ENCODE data around the gene MLPH. TPM values are rescaled to one million over a fixed set of nuclear protein-coding genes. Genes with fewer than 3 reads are reported as not detected.

MLPH gene
- total RNA-seq, 2 experiments from 2014 or later, result not detected

DNA sequence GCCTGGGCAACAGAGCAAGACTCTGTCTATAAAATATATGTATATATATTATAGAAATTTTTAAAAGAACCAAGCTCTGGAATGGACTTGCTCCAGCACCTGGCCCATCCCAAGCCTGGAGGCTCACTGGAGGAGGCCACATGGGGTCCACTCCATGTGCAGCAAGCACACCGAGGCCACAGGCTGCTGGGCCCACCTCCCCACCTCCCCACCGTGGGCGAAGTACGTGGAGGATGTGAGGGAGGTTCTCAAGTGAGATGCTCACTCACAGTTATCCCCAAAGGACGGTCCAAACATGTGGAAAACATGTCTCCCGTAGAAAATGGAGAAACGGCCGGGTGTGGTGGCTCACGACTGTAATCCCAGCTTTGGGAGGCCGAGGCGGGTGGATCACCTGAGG, 117.3 kb downstream of the MLPH start:
- intact Hi-C loops (cut with micrococcal nuclease), result no loop called here
- H3K36me3 Mint-ChIP-seq (ENCODE audit: low read depth), result no peaks in the 10 kb centered on the region
- H3K27me3 Mint-ChIP-seq, result no peaks in the 10 kb centered on the region
- TF ChIP-seq, protein P1, sequence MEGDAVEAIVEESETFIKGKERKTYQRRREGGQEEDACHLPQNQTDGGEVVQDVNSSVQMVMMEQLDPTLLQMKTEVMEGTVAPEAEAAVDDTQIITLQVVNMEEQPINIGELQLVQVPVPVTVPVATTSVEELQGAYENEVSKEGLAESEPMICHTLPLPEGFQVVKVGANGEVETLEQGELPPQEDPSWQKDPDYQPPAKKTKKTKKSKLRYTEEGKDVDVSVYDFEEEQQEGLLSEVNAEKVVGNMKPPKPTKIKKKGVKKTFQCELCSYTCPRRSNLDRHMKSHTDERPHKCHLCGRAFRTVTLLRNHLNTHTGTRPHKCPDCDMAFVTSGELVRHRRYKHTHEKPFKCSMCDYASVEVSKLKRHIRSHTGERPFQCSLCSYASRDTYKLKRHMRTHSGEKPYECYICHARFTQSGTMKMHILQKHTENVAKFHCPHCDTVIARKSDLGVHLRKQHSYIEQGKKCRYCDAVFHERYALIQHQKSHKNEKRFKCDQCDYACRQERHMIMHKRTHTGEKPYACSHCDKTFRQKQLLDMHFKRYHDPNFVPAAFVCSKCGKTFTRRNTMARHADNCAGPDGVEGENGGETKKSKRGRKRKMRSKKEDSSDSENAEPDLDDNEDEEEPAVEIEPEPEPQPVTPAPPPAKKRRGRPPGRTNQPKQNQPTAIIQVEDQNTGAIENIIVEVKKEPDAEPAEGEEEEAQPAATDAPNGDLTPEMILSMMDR (IDR thresholded peaks at IDR 0.05), result no peak
- peaks cover 4% of the 10 kb centered on the region for H3K9me3 Mint-ChIP-seq
- ChIA-PET CTCF (interaction anchor here (1.0 to 4.1 kb wide), 2 partner anchors 22 to 141 kb away, joined by 4 to 31 read pairs; no protein-coding TSS in a partner anchor), POLR2A (interaction anchor here (1.3 to 1.6 kb wide), 3 partner anchors 11 to 88 kb away, joined by 3 to 5 read pairs (median 4); no protein-coding TSS in a partner anchor)
- H3K27ac Mint-ChIP-seq, result no peak overlapping the region
- peaks cover 20% of the 10 kb centered on the region for H3K4me1 Mint-ChIP-seq (ENCODE audit: low read depth)
- DNase-seq (no peak), ATAC-seq (no peak)
- H3K4me3 Mint-ChIP-seq, result no peak overlapping the region

Small RNA genes within 50 kb of the gene (microRNA-seq; reads per million reads assigned to microRNA genes)
- not detected for gene MIR6811 (ENCODE audit: borderline microRNAs expressed, borderline replicate concordance)

Other genes starting within 250 kb of the MLPH start
- gene COL6A3, start 73.1 kb upstream of the MLPH start, total RNA-seq, result 1 to 10 TPM; 4.0 to 4.1 TPM
- gene PRLH, start 79.3 kb downstream of the MLPH start, total RNA-seq, result not detected
- gene RAB17, start 103.5 kb downstream of the MLPH start, total RNA-seq, result under 1 TPM; 0.14 to 0.69 TPM
- 100 to 1,000 TPM; 264 to 281 TPM for gene LRRFIP1, start 140.3 kb downstream of the MLPH start, total RNA-seq

Data from activated CD8-positive, alpha-beta T cell treated with anti-CD3 and anti-CD28 coated beads for 36 hours (primary cell).